Left ventricle myocardium superior (tissue), 1 donor: Measurements from ENCODE around the gene SRXN1. TPM values are rescaled to one million over a fixed set of nuclear protein-coding genes. Genes with fewer than 3 reads are reported as not detected.
A peak's percentile ranks its signal among the peaks of the same experiment; 100 is the strongest.

ENCODE experiments used
- ATAC-seq: fragments of 200-7000 bp; cut with Tn5 transposase; one replicate; pipeline ENCODE4 v1.9.1; 2020; ENCODE audit warnings: mild to moderate bottlenecking, moderate library complexity
- DNase-seq: peaks from one replicate; pipeline ENCODE4 v3.0.0-alpha.2; 2020
- intact Hi-C: fragments of 100-400 bp; cut with micrococcal nuclease; formaldehyde crosslinking; loops from one replicate; pipeline ENCODE4 v1.11.0; 2022
- total RNA-seq: library from RNA; stranded (reverse); fragmentation: NEBNext Ultra II Directional; extraction: Animal tissue kit (Norgen Biotek cat#: 25700); gene quantifications from one replicate; pipeline ENCODE4 v1.2.1, GENCODE V29; 2021
- donor health status: DM: no; HTN: yes; CAD: no; lungs with severe emphysema.

Gene SRXN1
- total RNA-seq, 1 donor from 2014 or later: 34.6 TPM

DNA sequence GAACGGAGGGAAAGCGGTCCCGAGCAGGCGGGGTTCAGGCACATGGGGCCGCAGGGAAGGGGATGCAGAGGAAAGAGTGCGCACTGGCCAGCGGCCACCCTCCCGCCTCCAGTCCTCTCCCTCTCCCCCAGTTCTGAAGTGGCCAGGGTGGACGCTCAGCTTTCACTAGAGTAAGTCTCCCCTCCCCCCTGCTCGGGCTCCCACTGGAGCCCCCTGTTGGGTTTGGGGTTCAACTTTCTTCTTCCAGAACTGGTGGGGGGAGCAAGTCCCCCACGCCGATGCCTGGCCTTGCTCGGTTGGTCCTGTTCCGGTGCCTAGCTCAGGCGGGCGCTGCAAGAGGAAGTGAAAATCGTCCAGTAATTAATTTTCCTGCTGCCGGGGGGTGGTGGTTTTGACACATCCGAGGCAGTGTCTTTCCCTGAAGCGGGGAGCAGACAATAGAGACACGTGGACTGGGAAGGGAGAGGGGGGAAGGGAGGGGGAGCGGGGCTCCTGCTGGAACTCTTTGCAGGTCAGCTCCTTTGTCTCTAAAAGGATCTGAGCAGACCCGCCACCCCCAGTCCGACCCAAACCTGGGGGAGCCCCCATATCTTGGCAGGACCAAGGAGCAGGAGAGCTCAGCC is 23.4 kb upstream of the SRXN1 start:
- DNase-seq: no peak
- peak; percentile 11 for ATAC-seq
- intact Hi-C loops: no loop called here

- peak; percentile 90 for DNase-seq
- ATAC-seq: peak; percentile 97
- intact Hi-C loops: no loop called here
These were observed 22.7 kb upstream of the SRXN1 start, which contains the start of gene SCRT2 for GRCh38 chr20:675453-676314. Gene SCRT2 (minus strand): TSS chr20:675802. CDS start chr20:675601, 201 bp downstream.

GRCh38 chr20:675033-675452 is 22.0 kb upstream of the SRXN1 start:
- intact Hi-C loops: no loop called here
- ATAC-seq: no peak
- no peak for DNase-seq

DNA sequence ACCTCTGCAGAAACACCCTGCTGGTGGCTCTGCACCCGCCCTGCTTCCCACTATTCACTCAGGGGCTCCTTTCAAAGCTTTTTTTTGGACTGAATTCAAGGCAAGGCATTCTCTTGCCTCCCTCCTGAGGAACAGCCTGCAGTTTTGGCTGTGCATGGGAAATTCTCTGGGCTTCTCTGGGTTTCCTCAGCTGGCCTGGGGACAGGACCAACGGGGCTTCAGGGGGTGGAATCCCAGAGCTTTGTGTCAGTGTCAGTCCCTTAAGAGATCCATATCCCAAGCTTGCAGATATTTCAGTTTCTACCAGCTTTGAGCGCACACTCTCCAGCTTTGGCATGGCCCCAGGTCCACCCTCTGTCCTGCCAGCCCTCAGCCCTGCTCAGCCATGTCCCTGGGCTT is 20.6 kb upstream of the SRXN1 start:
- DNase-seq: no peak
- intact Hi-C loops: no loop called here
- ATAC-seq: no peak

DNA sequence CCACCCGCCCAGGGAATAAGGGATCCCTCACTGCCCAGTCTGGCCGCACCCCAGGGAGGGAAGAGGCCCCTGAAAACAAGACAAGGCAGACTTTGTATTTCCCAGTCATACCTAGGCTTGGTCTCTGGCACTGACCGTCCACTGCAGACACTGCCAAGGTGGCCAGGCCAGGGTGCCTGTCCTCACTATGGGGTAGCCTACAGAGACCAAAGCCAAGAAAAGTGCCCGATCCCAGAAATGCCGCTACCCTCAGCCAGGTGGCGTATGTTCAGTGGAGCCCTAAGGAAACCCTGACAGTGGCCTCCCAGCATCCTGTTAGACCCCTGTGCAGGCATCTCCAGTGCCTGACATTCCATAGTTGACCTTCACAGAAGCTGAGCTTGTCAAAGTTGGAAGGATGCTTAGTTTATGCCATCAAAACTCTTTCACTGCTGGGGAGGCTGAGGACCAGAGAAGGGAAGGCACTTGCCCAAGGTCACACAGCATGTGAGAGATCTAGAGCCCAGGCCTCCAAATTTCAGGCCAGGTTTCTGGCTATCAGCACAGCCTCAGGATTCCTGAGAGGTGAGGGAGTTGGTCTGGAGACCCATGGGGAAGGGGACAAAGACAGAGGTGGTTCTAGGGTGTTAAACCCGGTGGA is 20.1 kb upstream of the SRXN1 start:
- DNase-seq: no peak
- ATAC-seq: no peak
- intact Hi-C loops: no loop called here

DNA sequence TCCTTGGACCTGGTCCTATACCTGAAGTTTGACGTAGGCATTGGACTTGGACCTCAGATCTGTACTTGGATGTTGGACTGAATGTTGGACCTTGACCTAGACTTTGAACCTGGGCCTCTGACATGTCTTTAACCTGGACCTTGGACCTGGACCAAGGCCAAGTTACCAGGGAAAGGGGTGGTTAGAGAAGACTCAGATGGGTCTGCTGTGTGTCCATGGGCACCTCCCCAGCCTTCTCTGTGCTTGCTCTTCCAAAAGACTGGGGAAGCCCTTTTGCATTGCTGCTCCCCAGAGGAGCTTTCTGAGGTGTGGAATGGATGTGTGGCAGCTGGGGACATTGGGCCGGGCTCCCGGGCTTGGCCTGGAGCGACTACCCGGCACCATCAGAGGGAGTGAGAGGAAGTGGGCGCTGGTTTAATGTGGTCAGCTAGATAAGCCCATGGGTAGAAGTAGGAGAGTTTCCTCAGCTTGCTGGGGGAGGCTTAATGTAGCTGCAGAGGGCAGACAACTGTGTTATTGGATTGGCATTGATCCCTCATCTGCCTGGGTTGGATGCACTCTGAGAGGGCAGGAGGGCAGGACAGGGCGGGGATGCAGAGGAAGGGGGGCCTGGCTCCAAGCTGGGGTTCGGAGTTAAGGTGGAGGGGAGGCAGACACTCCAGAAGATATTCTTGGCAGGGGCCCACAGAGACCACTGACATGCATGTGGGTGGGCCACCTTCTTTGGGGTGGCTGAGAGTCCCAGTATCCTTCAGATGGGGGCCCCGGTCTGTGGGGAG is 18.4 kb upstream of the SRXN1 start:
- intact Hi-C loops: no loop called here
- DNase-seq: no peak
- ATAC-seq: no peak

DNA sequence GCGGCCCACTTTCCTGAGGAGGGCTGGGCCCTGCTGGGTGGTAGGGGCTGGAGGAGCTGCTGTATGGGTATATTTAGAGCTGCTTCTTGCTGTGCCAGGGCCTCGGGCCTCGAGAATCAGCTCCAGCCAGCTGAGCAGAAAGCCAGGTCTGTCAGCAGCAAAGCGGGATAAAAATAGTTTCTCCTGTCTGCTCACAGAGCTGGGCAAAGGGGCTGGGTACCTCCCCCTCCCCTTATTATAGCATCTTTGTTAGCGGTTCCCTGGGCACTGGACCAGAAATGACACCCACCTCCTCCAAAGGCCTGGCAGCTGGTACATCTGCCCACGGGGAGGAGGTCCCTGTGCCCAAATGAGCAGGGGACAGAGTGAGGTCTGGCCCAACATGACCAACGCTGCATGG is 16.6 kb upstream of the SRXN1 start:
- DNase-seq (peak; percentile 62), ATAC-seq (peak; percentile 81)
- intact Hi-C loops: no loop called here

DNA sequence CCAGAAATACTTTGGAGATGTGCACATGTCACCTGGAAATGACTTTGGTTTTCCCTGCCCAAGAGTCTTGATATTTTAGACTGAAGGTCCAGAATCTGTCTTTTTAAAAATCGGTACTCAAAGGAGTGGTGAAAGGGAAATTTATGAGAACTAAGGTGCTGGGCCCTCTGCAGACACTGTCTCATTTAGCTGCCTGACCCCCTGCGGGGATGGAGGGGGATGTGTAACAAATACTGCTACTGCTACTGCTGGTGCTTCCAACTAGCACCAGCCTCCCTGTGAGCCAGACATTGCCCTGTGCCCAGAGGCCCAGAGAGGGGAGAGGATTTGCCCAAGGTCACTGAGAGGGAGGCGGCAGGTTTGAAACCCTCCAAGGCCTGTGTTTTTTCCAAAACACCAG is 15.6 kb upstream of the SRXN1 start:
- ATAC-seq (peak; percentile 25), DNase-seq (no peak)
- intact Hi-C loops: no loop called here

GRCh38 chr20:668050-668449 is 15.1 kb upstream of the SRXN1 start:
- ATAC-seq (no peak), DNase-seq (no peak)
- intact Hi-C loops: no loop called here

GRCh38 chr20:667351-668034 is 14.5 kb upstream of the SRXN1 start:
- DNase-seq (peak; percentile 82), ATAC-seq (peak; percentile 35)
- intact Hi-C loops: no loop called here

DNA sequence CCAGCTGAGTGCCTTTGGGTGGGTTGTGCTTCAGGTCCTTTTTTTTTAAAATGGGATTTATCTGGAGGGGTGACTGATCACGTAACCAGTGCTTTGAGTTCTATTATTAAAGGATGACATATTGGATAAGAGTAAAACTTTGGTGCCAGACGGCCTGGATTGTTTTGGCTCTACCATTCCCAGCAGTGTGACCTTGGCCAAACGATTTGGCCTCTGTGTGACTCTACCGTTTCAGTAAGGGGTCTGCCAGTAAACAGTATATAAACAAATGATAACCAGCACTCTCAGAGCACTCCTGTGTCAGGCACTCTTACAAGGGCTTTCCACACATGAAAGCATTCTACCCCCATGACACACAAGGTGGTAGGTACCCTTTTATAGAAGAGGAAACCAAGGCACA is 13.9 kb upstream of the SRXN1 start:
- intact Hi-C loops: no loop called here
- ATAC-seq (peak; percentile 75), DNase-seq (no peak)

GRCh38 chr20:665276-665675 is 12.3 kb upstream of the SRXN1 start:
- intact Hi-C loops: no loop called here
- ATAC-seq: no peak
- no peak for DNase-seq

- DNase-seq: no peak
These were observed 11.6 kb upstream of the SRXN1 start for GRCh38 chr20:664576-664975.

DNA sequence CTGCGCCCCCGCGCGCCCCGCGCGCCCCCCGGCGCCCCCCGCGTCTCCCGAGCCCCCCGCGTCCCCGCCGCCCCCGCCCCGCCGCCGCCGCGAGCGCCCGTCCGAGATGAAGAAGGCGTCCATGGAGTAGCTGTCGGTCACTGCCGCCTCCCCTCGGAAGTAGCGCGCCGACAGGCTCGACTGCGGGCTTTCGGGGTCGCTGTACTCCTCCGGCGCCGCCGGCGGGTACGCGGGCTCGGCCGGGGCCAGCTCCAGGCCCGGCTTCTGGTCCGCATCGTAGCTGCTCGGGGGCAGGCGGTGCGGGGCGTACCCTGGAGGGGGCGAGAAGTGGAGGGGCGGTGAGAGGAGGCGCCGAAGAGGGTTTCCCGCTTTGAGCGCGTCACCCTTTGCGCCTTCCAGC is 11.2 kb upstream of the SRXN1 start:
- no peak for DNase-seq
- ATAC-seq: no peak
- intact Hi-C loops: no loop called here

More at GRCh38 chr20:664576-664975, 11.6 kb upstream of the SRXN1 start:
- no peak for ATAC-seq
- intact Hi-C loops: no loop called here

GRCh38 chr20:663315-664090 is 10.5 kb upstream of the SRXN1 start:
- ATAC-seq: no peak
- intact Hi-C loops: no loop called here
- DNase-seq: no peak

DNA sequence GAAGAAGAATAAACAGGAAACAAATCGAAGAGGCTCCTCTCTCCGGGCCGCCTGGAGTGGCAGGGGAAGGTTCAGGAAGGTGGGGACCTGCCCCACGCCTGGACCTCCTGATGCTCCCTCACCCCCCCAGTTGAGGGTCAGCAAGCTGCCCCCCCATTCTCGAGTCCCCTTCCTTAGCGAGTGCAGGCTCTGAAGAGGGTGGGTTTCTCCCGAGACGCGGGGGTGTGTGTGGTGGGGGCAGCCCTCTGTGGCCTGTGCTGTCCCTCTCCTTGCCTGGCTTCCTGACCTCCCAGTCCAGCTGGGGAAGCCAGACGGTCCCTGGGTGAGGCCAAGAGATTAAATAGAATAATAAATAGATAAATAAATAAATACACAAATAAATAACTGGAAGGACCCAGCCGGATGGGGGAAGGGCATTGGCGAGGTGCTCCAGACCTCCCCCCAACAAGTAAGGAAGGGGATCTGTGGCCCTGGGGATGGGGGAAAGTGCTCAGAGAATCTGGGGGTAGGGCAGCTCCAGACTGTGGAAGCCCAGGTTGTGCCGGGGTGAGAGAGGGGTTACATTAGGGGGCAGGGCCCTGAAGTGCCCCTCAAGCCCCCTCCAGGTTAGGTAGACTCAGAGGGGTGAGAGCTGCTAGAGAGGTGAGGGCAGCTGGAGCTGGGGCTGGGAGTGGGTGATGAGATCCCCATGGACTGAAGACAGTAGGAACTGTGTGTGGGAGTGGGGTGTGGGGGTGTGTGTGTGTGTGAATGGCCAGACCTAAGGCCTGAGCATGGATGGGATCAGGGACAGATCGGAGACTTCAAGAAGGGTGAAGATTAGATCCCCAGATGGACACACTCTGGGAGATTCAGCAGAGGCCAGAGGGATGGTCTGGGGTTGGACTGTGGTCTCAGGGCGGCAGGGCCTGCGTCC is 9.5 kb upstream of the SRXN1 start:
- ATAC-seq: no peak
- no peak for DNase-seq
- intact Hi-C loops: no loop called here
